C1 segment of cervical spinal cord (tissue), 14 donors: ENCODE data around the gene GABRB3.

ENCODE experiments used
- DNase-seq, 14 donors: peaks; one replicate each; lab custom pipeline; 2025; lab: John Stamatoyannopoulos, UW

Gene GABRB3

DNA sequence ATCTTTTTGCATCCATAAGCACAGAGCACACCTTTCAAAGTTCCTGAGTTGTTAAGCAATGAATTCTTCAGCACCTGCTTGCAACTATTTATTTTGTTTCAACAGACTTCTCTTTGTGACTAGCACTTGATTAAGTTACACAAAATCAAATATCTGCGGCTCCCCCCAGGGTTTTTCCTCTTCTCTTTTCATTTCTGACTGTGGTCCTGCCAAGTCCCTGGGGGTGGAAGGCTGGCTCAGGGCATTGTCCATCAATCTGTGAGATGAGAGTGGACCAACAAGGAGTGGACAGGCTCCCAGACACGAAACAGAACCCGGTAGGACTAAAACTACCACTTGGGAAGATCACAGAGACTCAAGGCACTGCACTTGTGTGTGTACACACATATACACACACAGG is 96.8 kb downstream of the GABRB3 start:
- DNase-seq = no peak

GRCh38 chr15:26674467-26674866 is 98.4 kb downstream of the GABRB3 start:
- no peak for DNase-seq

DNA sequence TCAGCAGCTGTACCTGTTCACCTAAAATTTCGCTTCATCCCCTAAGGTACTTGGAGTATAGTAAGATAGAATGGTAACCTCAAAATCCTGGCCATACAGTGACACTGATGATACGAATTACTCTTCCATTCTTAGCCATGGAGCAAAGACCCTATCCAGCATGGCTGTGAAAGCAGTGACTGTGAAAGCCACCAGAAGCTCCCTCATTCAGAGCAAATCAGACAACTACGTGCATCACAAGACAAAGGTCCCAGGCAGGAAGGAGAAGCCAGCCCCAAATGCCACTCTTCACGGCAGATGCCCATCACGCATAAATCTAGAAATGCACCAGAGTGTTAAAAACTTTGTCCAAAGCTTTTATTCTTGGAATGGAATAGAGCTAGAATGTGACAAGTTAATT is 99.4 kb downstream of the GABRB3 start:
- DNase-seq = no peak

- DNase-seq = no peak
Measured at GRCh38 chr15:26670116-26670515, 102.8 kb downstream of the GABRB3 start.

DNA sequence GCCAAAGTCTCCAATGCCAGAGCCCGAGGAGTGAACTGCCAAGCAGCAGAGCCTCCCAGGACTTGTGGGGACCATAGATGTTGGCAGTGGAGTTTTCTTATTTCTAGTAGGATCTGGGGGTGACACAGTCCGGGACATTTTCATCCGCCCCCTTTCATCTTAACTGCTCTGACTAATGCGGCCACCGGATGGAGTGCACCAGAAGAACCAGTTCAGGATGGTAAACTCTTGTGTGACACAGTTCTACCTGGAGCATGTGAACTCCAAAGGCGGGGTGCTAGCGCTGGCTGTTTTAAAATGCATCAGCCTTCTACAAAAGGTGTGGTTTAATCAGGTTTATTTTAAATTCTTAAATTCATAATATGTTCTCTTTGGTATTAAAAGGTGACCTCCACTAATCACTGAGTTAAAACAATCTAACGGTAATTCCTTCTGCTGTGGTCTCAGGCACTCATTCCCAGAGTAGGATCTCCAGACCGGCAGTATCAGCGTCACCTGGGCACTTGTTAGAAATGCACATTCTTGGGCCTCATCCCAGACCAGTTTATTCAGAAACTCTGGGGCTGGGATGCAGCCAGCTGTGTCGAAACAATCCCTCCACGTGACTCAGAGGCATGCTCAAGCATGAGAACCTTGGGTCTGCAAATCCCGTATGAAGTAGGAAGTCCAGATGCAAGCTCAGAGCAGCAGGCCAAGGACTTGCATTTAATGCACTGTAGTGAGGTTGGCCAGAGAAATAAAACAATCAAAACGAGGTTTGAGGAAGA is 105.5 kb downstream of the GABRB3 start:
- DNase-seq = peak in 4 of 14 donors; percentile 1 to 15 (median 4)

DNA sequence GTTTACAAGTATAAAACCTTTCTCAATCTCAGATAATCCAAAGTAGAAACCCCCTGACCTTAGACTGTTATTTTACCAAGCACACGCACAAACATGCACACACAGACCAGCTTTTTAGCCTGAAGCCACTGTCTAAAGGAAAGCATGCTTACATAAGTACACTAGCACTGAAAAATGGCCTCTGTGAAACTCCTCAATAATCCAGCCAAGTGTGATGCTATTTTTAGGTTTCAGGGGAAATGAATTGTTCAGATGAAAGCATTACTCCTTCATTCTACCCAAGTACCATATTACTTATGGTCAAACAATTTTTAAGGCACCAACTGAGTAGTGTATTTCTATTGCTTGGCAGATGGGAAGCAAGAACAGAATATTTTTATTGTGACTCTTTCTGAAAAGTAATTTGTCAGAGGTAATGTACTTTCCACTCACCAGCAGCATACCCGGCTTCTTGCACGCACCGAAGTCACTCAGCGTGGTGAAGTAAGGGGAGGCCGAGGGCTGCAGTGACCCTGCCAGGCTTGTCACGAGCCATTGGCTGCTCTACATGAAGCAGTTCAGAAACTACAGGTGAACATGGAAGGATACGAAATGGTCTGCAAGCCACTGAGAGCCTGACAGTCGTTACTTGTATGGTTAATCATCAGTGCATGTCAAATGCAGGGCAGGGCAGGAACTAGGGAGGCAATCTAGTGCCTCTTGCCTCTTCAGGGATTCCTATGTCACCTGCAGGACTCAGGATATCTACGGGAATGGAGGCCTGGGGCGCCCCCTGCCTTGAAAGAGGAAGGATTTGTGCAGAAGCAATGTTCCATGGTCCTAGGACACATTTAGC is 106.7 kb downstream of the GABRB3 start:
- DNase-seq = peak in 1 of 14 donors; percentile 83

- DNase-seq = peak in 1 of 14 donors; percentile 41
Measured at GRCh38 chr15:26662283-26662682, 110.6 kb downstream of the GABRB3 start.

GRCh38 chr15:26661748-26662147 is 111.1 kb downstream of the GABRB3 start:
- DNase-seq = peak in 1 of 14 donors; percentile 53

DNA sequence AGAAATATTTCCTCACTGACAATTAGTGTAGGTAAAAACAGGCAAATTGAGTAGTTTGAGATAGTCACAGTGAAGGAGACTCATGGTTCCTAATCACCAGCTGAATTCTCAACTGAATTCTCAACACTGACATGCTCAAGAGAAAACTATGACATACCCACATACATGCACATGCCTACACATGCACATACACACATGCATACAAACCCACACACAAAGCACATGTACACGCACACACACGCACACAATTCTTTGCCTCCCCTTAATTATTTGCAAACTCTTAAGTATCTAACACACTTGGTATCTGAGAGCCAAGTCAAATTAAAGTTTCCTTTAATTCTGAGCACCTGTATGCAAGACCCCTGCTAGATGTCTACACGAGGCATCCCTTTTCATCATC is 111.8 kb downstream of the GABRB3 start:
- DNase-seq = no peak

DNA sequence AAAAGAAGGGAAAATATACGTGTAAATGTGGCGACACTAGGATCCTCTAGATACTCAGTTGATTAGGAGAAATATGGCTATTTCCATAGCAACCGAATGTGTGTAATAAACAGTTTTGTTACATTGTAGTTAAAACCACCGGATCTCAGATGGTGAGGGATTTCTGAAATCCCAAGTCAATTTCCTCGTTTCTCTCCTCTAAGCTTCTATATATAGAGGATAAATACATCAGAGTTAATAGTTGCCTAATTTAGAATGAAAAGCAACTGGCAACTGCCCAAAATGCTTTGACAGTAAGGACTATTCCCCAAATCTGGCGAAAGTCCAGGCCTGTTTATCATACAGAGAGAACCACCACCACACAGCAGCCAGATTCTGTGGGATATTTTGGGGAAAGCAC is 112.6 kb downstream of the GABRB3 start:
- no peak for DNase-seq

GRCh38 chr15:26658290-26658689 is 114.6 kb downstream of the GABRB3 start:
- no peak for DNase-seq

- no peak for DNase-seq
Measured at GRCh38 chr15:26656080-26656479, 116.8 kb downstream of the GABRB3 start.

GRCh38 chr15:26651909-26652308 is 121.0 kb downstream of the GABRB3 start:
- DNase-seq = no peak

GRCh38 chr15:26648676-26649075 is 124.2 kb downstream of the GABRB3 start:
- no peak for DNase-seq

DNA sequence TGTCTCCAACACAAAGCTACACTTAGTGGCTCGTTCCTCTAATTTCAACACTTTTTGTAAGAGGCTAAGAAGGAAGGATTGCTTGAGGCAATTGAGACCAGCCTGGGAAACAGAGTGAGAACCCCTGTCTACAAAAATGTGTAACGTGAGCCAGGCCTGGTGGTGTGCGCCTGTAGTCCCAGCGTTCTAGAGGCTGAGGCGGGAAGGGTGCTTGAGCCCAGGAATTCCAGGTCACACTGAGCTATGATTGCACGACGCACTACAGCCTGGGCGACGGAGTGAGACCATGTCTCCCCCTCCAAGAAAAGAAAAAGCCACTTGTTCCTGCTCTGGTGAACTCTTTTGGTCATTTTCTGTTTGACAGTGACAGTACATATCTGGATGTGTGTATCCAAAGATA is 127.9 kb downstream of the GABRB3 start:
- DNase-seq = no peak

- DNase-seq = peak in 1 of 14 donors; percentile 80
Measured at GRCh38 chr15:26641144-26641543, 131.7 kb downstream of the GABRB3 start.

DNA sequence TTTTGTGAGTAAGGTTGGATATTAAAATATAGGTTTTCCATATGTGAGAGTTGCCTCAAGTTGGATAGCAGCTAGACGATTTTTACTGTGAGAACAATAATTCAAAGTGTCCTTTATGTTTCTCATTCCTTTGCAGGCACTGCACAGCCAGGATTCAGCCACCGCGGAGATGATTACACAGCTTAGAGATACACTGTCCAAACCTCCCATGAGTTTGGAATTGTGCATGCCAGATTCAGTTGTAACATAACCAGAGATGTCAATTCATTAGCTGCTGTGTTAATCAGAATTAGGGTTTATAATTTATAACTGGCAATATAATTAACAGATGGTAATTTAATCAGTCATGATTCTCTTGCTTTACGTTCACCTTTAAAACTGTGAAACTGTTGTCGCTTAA is 132.3 kb downstream of the GABRB3 start:
- DNase-seq = peak in 1 of 14 donors; percentile 50

GRCh38 chr15:26639966-26640365 is 132.9 kb downstream of the GABRB3 start:
- DNase-seq = no peak

DNA sequence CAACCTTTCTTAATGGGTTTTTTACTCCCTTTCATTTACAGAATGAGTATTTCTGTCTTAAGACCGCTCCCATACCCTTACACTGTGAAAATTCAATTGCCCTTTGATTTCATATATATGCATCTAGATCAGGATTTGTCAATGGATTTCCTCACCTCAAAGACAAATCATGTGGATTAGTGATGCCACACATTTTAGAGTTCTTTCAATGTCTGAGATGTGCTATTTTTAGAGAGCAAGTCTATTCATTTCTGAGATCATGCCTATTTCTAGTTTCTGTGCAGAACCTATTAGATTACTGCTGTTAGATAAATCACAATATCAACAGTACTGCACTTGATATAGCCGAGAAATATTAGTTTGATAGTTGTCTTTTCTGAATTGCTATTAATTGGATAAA is 137.3 kb downstream of the GABRB3 start:
- no peak for DNase-seq

GRCh38 chr15:26635105-26635504 is 137.8 kb downstream of the GABRB3 start:
- DNase-seq = no peak

- DNase-seq = no peak
Measured at GRCh38 chr15:26634319-26634718, 138.5 kb downstream of the GABRB3 start.

GRCh38 chr15:26632500-26632899 is 140.4 kb downstream of the GABRB3 start:
- DNase-seq = no peak

GRCh38 chr15:26631894-26632293 is 141.0 kb downstream of the GABRB3 start:
- no peak for DNase-seq
